HCT116 (cell line): ENCODE results near the gene UMODL1. TPM values are rescaled to one million over a fixed set of nuclear protein-coding genes. Genes with fewer than 3 reads are reported as not detected.

Source experiments
- ATAC-seq: fragments of 200-7000 bp; cut with Tn5 transposase; 2 replicates; pipeline ENCODE4 v1.9.1; 2020; ENCODE audit warnings: mild to moderate bottlenecking, moderate library complexity
- BruUV-seq: library from RNA; stranded (reverse); fragments of 400-500 nt; replicated peaks from 2 replicates; lab custom pipeline; 2021; lab: Mats Ljungman, UMichigan
- CTCF ChIA-PET: fragments of 300-600 bp; sonication (Branson Sonifier 250); formaldehyde crosslinking; loops from one replicate; lab custom pipeline; 2021; ENCODE audit warnings: antibody characterized with exemption; lab: Charles Lee
- POLR2A ChIA-PET: fragments of 300-600, 350-600 bp; sonication (Branson Sonifier 250); formaldehyde crosslinking; loops from one replicate; lab custom pipeline; 2021; ENCODE audit warnings: antibody characterized with exemption; lab: Charles Lee
- RAD21 ChIA-PET, 2 experiments: fragments of 300-600 bp; sonication (Branson Sonifier 250); formaldehyde crosslinking; loops; one replicate each; lab custom pipeline; 2023; ENCODE audit warnings: low total read pairs in 2 of 2; ENCODE audit not compliant: uncharacterized antibody in 2 of 2, unreplicated experiment in 2 of 2, low non-redundant PET in 1 of 2; lab: Charles Lee
- DNase-seq: peaks from one replicate; pipeline ENCODE4 v3.0.0-alpha.2; 2010; ENCODE audit warnings: low read depth, low spot score
- H2AFZ ChIP-seq: fragments of 200-600 bp; shearing (Covaris generic), sonication (generic); 2 replicates; pipeline ENCODE4 v1.6.1; 2017; ENCODE audit warnings: low read depth, mixed run types, mixed read lengths, antibody characterized with exemption, low read length; ENCODE audit not compliant: poor library complexity, severe bottlenecking
- H3K27ac ChIP-seq: 2 replicates; pipeline ENCODE4 v1.5.1; 2012; ENCODE audit warnings: low read depth, low read length
- H3K27me3 ChIP-seq: fragments of 200-600 bp; sonication (generic); 2 replicates; pipeline ENCODE4 v1.6.1; 2016; ENCODE audit warnings: mixed run types, low read length, mixed read lengths; ENCODE audit not compliant: insufficient read depth
- H3K36me3 ChIP-seq, 2 experiments: fragments of 200-500 bp in 1 of 2; fragments of 200-600 bp in 1 of 2; sonication (Bioruptor generic) in 1 of 2; sonication (generic) in 1 of 2; 2 replicates each; pipeline versions ENCODE4 v1.5.1 to v1.6.1; 2014 to 2016; ENCODE audit warnings: low read length in 2 of 2, inconsistent platforms in 1 of 2, mixed read lengths in 1 of 2, mixed run types in 1 of 2; ENCODE audit not compliant: insufficient read depth in 2 of 2, control insufficient read depth in 1 of 2
- H3K4me1 ChIP-seq, 2 experiments: fragments of 200-600 bp in 1 of 2; sonication (generic) in 1 of 2; 2 replicates each; pipeline versions ENCODE4 v1.5.1 to v1.6.1; 2012 to 2017; ENCODE audit warnings: low read length in 2 of 2, inconsistent platforms in 1 of 2, mild to moderate bottlenecking in 1 of 2, mixed read lengths in 1 of 2, mixed run types in 1 of 2, moderate library complexity in 1 of 2; ENCODE audit not compliant: insufficient read depth in 2 of 2, control insufficient read depth in 1 of 2
- H3K4me2 ChIP-seq: fragments of 200-600 bp; sonication (generic); 2 replicates; pipeline ENCODE4 v1.6.1; 2017; ENCODE audit warnings: mixed run types, low read length, mixed read lengths
- H3K4me3 ChIP-seq, 2 experiments: fragments of 200-600 bp in 1 of 2; sonication (generic) in 1 of 2; replicated peaks in 1 of 2; 2 replicates each; pipeline ENCODE4 v1.5.1; 2011 to 2016; ENCODE audit warnings: low read length in 2 of 2, control low read depth in 1 of 2, low read depth in 1 of 2, mild to moderate bottlenecking in 1 of 2, mixed read lengths in 1 of 2, mixed run types in 1 of 2
- H3K79me2 ChIP-seq: fragments of 200-600 bp; sonication (generic); 2 replicates; pipeline ENCODE4 v1.6.1; 2017; ENCODE audit warnings: mild to moderate bottlenecking, mixed run types, low read length, moderate library complexity, mixed read lengths; ENCODE audit not compliant: insufficient read depth
- H3K9ac ChIP-seq: fragments of 200-600 bp; sonication (generic); 2 replicates; pipeline ENCODE4 v1.6.1; 2016; ENCODE audit warnings: low read length, mixed read lengths
- H3K9me2 ChIP-seq: fragments of 200-600 bp; sonication (generic), shearing (Covaris generic); 2 replicates; pipeline ENCODE4 v1.6.1; 2017; ENCODE audit warnings: mixed run types, mild to moderate bottlenecking, moderate library complexity; ENCODE audit not compliant: insufficient read depth
- H3K9me3 ChIP-seq, 2 experiments: fragments of 200-500 bp in 1 of 2; fragments of 200-600 bp in 1 of 2; sonication (Bioruptor generic) in 1 of 2; sonication (generic) in 1 of 2; 2 replicates each; pipeline ENCODE4 v1.6.1; 2014 to 2017; ENCODE audit warnings: low read length in 2 of 2, mixed read lengths in 2 of 2, inconsistent platforms in 1 of 2, low read depth in 1 of 2, mild to moderate bottlenecking in 1 of 2, mixed run types in 1 of 2, moderate library complexity in 1 of 2; ENCODE audit not compliant: control insufficient read depth in 1 of 2, insufficient read depth in 1 of 2
- H4K20me1 ChIP-seq: fragments of 200-600 bp; sonication (generic), shearing (Covaris generic); 2 replicates; pipeline ENCODE4 v1.6.1; 2017; ENCODE audit warnings: mixed run types, mild to moderate bottlenecking, moderate library complexity; ENCODE audit not compliant: insufficient read depth
- ATF3 ChIP-seq: IDR thresholded peaks from 2 replicates; pipeline ENCODE4 v1.6.1; 2012
- CBX3 ChIP-seq: IDR thresholded peaks from 2 replicates; pipeline ENCODE4 v1.6.1; 2012; ENCODE audit warnings: low read depth
- CEBPB ChIP-seq: IDR thresholded peaks from 2 replicates; pipeline ENCODE4 v1.6.1; 2012; ENCODE audit warnings: low read depth
- CTCF ChIP-seq, 3 experiments: fragments of 200-600 bp in 1 of 3; sonication (generic) in 1 of 3; IDR thresholded peaks in 2 of 3; conservative IDR thresholded peaks in 1 of 3; 2 replicates each; pipeline ENCODE4 v1.5.1; 2012 to 2017; ENCODE audit warnings: low read depth in 2 of 3, low read length in 2 of 3, antibody characterized with exemption in 1 of 3, borderline replicate concordance in 1 of 3, control low read depth in 1 of 3, mild to moderate bottlenecking in 1 of 3, mixed read lengths in 1 of 3, mixed run types in 1 of 3, moderate library complexity in 1 of 3; ENCODE audit not compliant: insufficient read depth in 1 of 3
- EGR1 ChIP-seq: IDR thresholded peaks from 2 replicates; pipeline ENCODE4 v1.6.1; 2012; ENCODE audit warnings: low read depth
- ELF1 ChIP-seq: IDR thresholded peaks from 2 replicates; pipeline ENCODE4 v1.6.1; 2012; ENCODE audit warnings: low read depth, borderline replicate concordance
- EZH2 ChIP-seq: fragments of 200-600 bp; sonication (generic); IDR thresholded peaks from 2 replicates; pipeline ENCODE4 v1.6.1; 2017; ENCODE audit warnings: antibody characterized with exemption, mixed run types
- EZH2phosphoT487 ChIP-seq: fragments of 200-600 bp; IDR thresholded peaks from 2 replicates; pipeline ENCODE4 v1.6.1; 2018; ENCODE audit warnings: antibody characterized with exemption, borderline replicate concordance
- JUND ChIP-seq: IDR thresholded peaks from 2 replicates; pipeline ENCODE4 v1.6.1; 2012
- POLR2A ChIP-seq: IDR thresholded peaks from 2 replicates; pipeline ENCODE4 v1.7.0; 2011; ENCODE audit warnings: borderline replicate concordance; ENCODE audit not compliant: insufficient read depth, insufficient read length; ENCODE audit errors: extremely low read depth
- RAD21 ChIP-seq: IDR thresholded peaks from 2 replicates; pipeline ENCODE4 v1.6.1; 2012; ENCODE audit warnings: low read depth, mild to moderate bottlenecking
- SIN3A ChIP-seq: IDR thresholded peaks from 2 replicates; pipeline ENCODE4 v1.6.1; 2012; ENCODE audit warnings: low read depth
- SP1 ChIP-seq: IDR thresholded peaks from 2 replicates; pipeline ENCODE4 v1.6.1; 2012; ENCODE audit warnings: low read depth
- SRF ChIP-seq: IDR thresholded peaks from 2 replicates; pipeline ENCODE4 v1.6.1; 2012; ENCODE audit warnings: low read depth
- TCF7L2 ChIP-seq: IDR thresholded peaks from 2 replicates; pipeline ENCODE4 v1.7.0; 2011; ENCODE audit warnings: borderline replicate concordance, inconsistent platforms; ENCODE audit not compliant: insufficient read depth, insufficient read length; ENCODE audit errors: extremely low read depth
- YY1 ChIP-seq: IDR thresholded peaks from 2 replicates; pipeline ENCODE4 v1.6.1; 2011; ENCODE audit warnings: low read length, low read depth, moderate library complexity, mild to moderate bottlenecking; ENCODE audit not compliant: insufficient replicate concordance; ENCODE audit errors: extremely low read depth
- ZFX ChIP-seq: fragments of 450-650 bp; IDR thresholded peaks from 2 replicates; pipeline ENCODE4 v1.6.1; 2017
- intact Hi-C: fragments of 100-400 bp; cut with micrococcal nuclease; formaldehyde crosslinking; loops from 2 replicates; pipeline ENCODE4 v1.10.0; 2022
- total RNA-seq: library from RNA; stranded (reverse); gene quantifications from one replicate; pipeline ENCODE4 v1.2.1, GENCODE V29; 2021; ENCODE audit not compliant: unreplicated experiment
- TF ChIP-seq, protein P1 (sequence below): IDR thresholded peaks from 2 replicates; pipeline ENCODE4 v1.6.1; 2012
- TF ChIP-seq, protein P2 (sequence below): IDR thresholded peaks from 2 replicates; pipeline ENCODE4 v1.6.1; 2011; ENCODE audit warnings: mild to moderate bottlenecking, low read length, moderate library complexity; ENCODE audit not compliant: insufficient replicate concordance; ENCODE audit errors: extremely low read depth
- TF ChIP-seq, protein P3 (sequence below): IDR thresholded peaks from 2 replicates; pipeline ENCODE4 v1.6.1; 2012; ENCODE audit warnings: low read depth

UMODL1 gene
- total RNA-seq, 1 experiment from 2014 or later, result not detected

GRCh38 chr21:42111811-42112210 lies 40.7 kb downstream of the UMODL1 start:
- no peak overlapping the region for H2AFZ ChIP-seq
- no TSS peak for BruUV-seq
- intact Hi-C loops, result loop anchor here (10.0 kb wide), 1 partner anchor 237 kb away; the partner anchor contains the start of gene PRDM15
- ChIA-PET CTCF (interaction anchor here (0.9 kb wide), 1 partner anchor 499 kb away, joined by 3 read pairs; no protein-coding TSS in a partner anchor), POLR2A (no interaction called here), RAD21 (no interaction called here)
- no peaks in the 10 kb centered on the region for H3K36me3 ChIP-seq
- H4K20me1 ChIP-seq, result no peaks in the 10 kb centered on the region
- no peak overlapping the region for H3K4me2 ChIP-seq
- H3K9me2 ChIP-seq, result no peaks in the 10 kb centered on the region
- no peak overlapping the region for H3K9ac ChIP-seq
- H3K79me2 ChIP-seq, result no peaks in the 10 kb centered on the region
- peaks cover 0 to 4% of the 10 kb centered on the region in 2 experiments; a peak in 1 of 4 replicates for H3K4me1 ChIP-seq
- no peak overlapping the region for H3K27ac ChIP-seq
- DNase-seq (no peak), ATAC-seq (no peak)
- TF ChIP-seq, protein P1, sequence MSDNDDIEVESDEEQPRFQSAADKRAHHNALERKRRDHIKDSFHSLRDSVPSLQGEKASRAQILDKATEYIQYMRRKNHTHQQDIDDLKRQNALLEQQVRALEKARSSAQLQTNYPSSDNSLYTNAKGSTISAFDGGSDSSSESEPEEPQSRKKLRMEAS, result no peak
- TF ChIP-seq TCF7L2 (no peak), CEBPB (no peak), ELF1 (no peak), SRF (no peak), CBX3 (no peak), EGR1 (no peak), SP1 (no peak), ATF3 (no peak), SIN3A (no peak), JUND (no peak), CTCF (IDR thresholded peaks at IDR 0.05 in 2 of 3, conservative IDR thresholded peaks at IDR 0.05 in 1 of 3; ENCODE audit: borderline replicate concordance in 1 of 3, insufficient read depth in 1 of 3, low read depth in 2 of 3, low read length in 2 of 3) (no peak), EZH2 (no peak), EZH2phosphoT487 (no peak), YY1 (no peak), ZFX (no peak), POLR2A (no peak), RAD21 (no peak)
- TF ChIP-seq, protein P2, sequence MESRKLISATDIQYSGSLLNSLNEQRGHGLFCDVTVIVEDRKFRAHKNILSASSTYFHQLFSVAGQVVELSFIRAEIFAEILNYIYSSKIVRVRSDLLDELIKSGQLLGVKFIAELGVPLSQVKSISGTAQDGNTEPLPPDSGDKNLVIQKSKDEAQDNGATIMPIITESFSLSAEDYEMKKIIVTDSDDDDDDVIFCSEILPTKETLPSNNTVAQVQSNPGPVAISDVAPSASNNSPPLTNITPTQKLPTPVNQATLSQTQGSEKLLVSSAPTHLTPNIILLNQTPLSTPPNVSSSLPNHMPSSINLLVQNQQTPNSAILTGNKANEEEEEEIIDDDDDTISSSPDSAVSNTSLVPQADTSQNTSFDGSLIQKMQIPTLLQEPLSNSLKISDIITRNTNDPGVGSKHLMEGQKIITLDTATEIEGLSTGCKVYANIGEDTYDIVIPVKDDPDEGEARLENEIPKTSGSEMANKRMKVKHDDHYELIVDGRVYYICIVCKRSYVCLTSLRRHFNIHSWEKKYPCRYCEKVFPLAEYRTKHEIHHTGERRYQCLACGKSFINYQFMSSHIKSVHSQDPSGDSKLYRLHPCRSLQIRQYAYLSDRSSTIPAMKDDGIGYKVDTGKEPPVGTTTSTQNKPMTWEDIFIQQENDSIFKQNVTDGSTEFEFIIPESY, result no peak
- TF ChIP-seq, protein P3, sequence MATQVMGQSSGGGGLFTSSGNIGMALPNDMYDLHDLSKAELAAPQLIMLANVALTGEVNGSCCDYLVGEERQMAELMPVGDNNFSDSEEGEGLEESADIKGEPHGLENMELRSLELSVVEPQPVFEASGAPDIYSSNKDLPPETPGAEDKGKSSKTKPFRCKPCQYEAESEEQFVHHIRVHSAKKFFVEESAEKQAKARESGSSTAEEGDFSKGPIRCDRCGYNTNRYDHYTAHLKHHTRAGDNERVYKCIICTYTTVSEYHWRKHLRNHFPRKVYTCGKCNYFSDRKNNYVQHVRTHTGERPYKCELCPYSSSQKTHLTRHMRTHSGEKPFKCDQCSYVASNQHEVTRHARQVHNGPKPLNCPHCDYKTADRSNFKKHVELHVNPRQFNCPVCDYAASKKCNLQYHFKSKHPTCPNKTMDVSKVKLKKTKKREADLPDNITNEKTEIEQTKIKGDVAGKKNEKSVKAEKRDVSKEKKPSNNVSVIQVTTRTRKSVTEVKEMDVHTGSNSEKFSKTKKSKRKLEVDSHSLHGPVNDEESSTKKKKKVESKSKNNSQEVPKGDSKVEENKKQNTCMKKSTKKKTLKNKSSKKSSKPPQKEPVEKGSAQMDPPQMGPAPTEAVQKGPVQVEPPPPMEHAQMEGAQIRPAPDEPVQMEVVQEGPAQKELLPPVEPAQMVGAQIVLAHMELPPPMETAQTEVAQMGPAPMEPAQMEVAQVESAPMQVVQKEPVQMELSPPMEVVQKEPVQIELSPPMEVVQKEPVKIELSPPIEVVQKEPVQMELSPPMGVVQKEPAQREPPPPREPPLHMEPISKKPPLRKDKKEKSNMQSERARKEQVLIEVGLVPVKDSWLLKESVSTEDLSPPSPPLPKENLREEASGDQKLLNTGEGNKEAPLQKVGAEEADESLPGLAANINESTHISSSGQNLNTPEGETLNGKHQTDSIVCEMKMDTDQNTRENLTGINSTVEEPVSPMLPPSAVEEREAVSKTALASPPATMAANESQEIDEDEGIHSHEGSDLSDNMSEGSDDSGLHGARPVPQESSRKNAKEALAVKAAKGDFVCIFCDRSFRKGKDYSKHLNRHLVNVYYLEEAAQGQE, result no peak
- H3K9me3 ChIP-seq, result no peaks in the 10 kb centered on the region
- H3K4me3 ChIP-seq, result no peak overlapping the region
- peaks cover 6% of the 10 kb centered on the region; the same call in 1 of the 2 replicates for H3K27me3 ChIP-seq
